ENCODE measurements around the gene CREB1. TPM values are rescaled to one million over a fixed set of nuclear protein-coding genes. Genes with fewer than 3 reads are reported as not detected.

CREB1 gene
- total RNA-seq (2022; extraction: Qiagen RNA extraction): 16.7 to 27.8 TPM (median 21.9 TPM) in 5 replicates

GRCh38 chr2:207529330-207530159 lies at the start of gene CREB1:
CREB1 (plus strand) TSS chr2:207529962; CDS start chr2:207555636, 25,674 bp downstream.

GRCh38 chr2:207625014-207625907 lies 95.5 kb downstream of the CREB1 start, which contains the start of gene METTL21A:
METTL21A (minus strand) TSS chr2:207625394; CDS start chr2:207624375, 1,019 bp downstream.

Other genes with a start within 250 kb of the CREB1 start
- gene METTL21A, start 95.4 kb downstream of the CREB1 start, total RNA-seq (2022; extraction: Qiagen RNA extraction): 19.7 to 28.4 TPM (median 25.8 TPM) in 5 replicates
- 19.0 to 23.5 TPM (median 21.2 TPM) in 5 replicates for gene CCNYL1, start 181.7 kb downstream of the CREB1 start, total RNA-seq (2022; extraction: Qiagen RNA extraction)
- 3.3 to 3.8 TPM (median 3.5 TPM) in 5 replicates for gene FZD5, start 239.9 kb downstream of the CREB1 start, total RNA-seq (2022; extraction: Qiagen RNA extraction)